GM18499 (cell line): ENCODE measurements around the gene RNF186.
"Not testable (repeated sequence)": the region's sequence is repeated elsewhere in the genome, so short reads cannot be mapped to it uniquely, and the experiment has no call there.

Source experiments
- ATAC-seq: cut with Tn5 transposase; IDR thresholded peaks from one replicate; pipeline ENCODE4 v1.9.1; 2021; ENCODE audit warnings: moderate number of reproducible peaks; ENCODE audit not compliant: insufficient read depth, unreplicated experiment

The RNF186 gene

DNA sequence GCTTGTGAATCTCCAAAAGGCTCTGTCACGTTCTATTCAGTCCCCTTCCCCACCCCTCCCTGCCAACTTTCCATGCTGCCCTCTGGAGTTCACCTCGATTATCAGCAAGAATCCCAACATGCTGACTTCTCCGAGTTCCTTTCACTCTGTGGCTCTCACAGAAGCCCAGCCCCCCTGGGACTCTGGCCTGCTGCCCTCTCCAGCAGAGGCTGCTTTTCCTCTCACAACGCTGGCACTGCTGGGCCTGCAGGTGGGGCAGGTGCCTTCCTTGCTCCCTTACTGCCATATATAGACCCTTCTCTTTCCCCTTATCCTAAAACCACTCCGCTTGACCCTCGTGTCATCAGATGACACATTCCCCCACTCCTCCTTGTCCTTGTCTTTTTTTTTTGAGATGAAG lies 10.2 kb upstream of the RNF186 start:
- no peak for ATAC-seq

DNA sequence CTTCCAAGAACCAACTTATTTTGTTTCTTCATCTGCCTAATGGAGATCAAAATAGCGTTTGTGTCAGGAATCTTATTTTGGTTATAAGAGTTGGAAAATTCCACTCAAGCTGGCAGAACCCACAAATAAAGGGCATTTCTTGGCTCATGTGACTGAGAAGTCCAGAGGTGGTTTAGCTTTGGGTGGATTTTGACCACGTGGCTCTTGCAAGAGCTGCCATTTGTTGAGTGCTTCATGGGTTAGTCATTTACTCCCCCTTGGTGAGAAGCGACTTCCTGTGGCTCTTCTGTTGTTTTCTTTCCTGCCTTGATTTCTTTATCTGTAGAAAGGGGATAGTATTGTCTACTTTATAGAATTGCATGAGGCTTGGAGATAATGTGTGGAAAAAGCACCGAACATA lies 9.5 kb upstream of the RNF186 start:
- no peak for ATAC-seq

DNA sequence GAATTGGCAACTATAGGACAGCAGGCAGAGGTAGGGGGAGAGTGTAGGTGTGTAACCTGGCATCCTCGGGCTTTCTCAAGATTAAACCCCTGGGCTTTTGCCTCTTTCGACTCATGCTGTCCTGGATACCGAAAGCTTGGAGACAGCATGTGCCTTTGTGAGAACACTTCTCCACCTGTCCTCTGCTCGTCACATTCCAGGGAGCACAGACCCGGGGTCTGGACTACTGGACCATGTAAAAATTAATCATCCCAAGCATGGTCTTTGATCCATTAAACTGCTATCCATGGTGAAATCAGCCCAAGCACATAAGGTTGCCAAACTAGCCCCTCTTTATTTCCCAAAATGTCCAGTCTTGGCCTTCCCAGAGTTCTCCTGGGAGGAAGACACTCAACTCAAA lies 9.0 kb upstream of the RNF186 start:
- ATAC-seq = no peak

DNA sequence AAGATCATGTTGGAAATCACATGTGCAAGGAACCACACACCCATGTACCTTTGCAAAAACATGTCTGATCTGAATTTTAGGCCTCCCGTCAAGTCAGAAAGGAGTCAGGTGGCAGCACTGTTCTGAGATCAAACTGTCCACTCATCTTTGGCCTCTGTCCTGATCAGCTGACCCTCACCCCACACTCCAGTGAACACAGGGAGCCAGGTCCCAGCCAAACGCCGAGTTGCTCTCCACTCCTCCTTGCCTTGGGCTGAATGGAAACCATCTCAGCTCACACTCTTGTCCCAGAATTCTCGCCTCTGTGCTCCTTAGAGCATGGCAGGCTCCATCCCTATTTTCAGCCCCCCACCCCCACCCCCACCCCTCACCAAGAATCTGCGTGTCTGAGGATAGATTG lies 4.6 kb upstream of the RNF186 start:
- no peak for ATAC-seq

DNA sequence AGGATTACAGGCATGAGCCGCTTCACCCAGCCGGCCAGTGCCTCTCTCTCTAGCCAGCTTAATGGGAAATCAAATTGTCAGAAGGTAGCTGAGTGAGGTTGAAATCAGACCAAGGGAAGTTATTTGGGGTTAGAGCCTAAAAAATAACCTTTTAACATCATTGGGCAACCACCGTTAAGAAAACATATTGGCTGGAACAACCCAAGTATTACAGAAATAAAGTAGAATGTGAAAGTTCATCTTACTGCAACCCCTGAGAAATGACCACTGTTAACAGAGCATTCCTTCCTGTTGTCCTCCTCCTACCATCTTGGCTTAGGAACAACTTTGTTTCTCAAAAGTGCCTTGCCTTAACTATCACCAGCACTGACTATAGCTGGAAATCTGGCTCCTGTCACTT lies 3.2 kb upstream of the RNF186 start:
- ATAC-seq = no peak

DNA sequence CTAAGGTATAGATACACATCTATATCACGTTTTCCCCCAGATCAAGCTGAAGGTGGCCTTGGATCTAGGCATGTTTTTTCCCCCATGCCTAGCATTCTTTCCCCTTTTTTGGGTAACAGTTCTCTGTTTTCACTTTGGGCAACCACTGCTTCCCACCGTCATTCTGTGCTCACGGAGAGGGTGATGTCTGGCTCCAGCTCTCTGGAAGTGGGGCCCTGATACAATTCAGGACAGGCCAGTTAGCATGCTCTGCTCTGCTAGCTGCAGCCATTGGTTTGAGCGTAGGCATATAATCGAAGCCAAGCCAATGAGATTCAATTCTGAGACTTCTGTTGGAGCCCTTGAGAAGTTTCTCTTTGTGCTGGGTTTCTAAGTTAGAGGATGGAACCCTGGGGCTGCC lies 2.1 kb upstream of the RNF186 start:
- ATAC-seq = no peak

DNA sequence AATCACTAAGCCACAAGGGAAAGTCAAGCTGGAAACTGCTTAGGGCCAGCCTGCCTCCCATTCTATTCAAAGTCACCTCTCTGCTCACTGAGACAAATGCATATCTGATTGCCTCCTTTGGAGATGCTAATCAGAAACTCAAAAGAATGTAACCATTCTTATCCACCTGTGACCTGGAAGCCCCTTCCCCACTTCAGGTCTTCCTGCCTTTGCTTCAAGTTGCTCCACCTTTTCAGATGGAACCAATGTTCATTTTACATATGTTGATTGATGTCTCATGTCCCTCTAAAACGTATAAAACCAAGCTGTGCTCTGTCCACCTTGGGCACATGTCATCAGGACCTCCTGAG lies 1.6 kb upstream of the RNF186 start:
- not testable (repeated sequence) for ATAC-seq

DNA sequence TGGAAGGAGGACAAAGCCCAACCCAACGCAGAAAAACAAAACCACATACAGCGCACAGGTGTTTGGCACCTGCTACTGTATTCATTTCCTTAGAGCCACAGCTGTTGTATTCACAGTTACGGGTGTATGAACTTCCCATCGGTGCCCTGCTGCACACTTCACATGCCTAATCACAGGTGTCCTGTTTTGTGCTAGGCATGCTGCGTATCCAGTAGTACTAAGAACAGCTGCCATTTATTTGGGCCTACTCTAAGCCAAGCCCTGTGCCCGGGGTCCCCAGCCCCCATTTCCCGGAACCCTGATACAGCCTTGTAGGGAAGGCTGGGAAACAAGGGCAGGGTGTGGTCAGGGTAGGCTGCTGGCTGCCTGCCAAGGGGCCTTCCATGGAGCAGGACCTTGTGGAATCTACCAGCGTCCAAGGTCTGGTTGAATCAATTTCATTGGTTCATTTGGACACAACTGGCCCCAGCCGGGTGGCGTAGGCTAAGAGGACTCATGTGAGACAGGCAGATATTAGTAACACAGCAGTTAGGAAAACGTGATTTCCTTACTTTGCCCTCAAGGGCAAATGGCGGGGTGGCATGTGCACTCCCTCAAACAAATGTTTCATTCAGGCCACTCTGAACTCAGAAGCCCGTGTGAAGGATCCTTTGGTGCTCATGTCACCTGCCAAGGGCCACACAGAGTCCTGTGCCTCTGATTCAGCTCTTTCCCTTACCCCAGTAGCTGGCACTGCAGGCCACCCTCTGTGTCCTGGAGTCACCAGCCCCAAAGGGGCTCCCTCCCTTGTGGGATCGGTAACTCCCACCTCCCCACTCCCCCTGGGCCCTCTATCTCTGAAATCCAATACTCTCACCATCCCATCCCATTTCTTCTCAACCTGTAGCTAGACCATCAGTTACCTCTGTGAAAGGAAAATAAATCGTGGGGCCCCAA lies 986 bp upstream of the RNF186 start:
- no peak for ATAC-seq

DNA sequence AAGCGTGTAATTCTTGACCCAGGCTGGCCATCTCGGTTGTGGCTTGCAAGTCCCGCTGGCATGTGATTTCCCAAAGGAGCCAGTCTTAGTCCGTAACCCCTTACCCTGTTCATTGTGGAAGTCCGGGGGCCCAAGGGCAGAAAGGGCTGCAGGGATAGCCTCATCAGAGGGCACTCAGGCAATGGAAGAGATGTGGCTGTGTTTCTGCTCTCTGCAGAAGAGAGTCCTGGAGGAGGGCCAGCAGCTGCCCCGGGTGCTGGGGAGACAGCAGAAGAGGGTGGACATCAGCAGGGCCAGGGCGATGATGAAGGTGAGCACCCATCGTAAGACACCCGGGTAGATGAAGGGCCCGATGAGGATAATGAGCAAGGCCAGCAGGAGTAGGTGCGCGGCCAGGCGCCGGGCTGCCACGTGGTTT lies 830 bp downstream of the RNF186 start:
- ATAC-seq = no peak

DNA sequence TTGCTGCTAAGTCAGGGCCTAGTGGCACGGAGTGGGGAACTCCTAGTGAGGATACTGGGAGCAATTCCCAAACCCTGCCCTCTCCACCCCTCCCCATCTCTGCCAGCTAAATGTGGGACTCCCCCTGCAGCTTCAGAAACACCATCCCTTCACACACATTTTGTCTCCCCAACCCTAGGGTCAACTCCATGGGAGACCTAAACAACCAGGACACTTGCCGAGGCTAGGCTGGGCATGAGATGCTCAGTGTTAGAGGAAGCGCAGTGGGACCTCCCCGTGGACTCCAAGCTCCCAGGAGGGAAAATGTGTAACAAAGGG lies 1.5 kb downstream of the RNF186 start:
- ATAC-seq = no peak

DNA sequence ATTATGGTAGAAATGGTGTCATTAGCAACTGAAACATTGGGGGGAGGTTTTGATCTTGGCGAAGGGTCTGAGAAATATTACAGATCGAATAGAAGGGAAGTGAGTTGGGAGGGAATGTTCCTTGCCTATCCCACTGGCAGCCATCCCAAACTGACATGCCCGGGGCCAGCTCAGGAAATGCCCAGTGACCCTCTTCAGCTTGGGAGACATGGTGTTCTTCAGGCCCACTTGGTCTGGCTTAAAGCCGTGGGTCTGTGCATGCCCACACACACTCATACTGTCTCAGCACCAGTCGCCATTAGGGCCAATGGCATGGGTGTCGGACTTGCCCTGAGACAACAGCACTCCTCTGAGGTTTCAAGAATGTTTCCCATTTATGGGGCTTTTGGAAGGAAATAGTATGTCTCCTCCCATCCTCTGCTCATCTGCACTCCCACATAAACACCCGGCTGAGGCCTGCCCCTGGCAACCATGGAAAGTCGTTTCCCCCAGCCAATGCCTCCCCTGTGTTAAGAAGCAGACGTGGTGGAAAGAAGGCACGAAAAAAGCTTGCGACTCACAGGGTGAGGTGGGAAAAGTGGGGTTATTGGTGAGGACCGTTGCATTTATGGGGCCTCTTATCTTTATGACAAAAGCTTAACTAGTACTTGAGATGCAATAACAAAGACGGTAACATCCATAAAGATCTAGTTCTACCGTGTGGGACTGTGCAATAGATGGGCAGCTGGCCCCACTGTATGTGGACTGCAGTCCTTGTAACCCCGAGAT lies 2.0 kb downstream of the RNF186 start:
- ATAC-seq = no peak

DNA sequence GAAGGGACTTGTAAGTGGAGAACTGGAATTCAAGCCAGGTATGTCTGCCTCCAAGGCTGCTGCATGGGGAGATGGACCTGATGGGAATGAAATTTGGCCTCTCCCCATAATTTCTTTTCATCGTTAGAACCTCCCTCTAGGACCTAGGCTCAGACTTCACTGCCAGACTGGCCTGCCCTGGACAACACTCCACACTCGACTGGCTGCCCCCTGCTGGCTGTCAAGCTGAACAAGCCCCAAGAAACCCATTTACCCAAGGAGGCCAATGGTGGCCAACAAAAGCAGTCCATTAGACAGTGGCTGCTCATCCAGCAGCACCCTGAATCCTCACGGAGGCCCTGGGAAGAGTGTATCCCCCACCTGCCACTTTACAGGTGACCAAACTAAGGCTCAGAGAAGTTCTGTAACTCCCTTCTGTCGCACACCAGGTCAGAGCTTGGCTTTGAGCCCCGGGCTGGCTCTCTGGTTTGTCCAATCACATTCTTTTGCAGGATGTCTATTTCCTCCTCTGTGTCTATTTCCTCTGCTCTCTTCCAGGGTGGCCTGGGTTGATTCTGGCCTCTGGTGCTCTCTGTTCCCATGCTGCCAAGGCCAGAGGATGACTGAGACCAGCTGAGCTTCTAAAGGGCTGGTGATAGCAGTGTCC lies 3.8 kb downstream of the RNF186 start:
- ATAC-seq = no peak

DNA sequence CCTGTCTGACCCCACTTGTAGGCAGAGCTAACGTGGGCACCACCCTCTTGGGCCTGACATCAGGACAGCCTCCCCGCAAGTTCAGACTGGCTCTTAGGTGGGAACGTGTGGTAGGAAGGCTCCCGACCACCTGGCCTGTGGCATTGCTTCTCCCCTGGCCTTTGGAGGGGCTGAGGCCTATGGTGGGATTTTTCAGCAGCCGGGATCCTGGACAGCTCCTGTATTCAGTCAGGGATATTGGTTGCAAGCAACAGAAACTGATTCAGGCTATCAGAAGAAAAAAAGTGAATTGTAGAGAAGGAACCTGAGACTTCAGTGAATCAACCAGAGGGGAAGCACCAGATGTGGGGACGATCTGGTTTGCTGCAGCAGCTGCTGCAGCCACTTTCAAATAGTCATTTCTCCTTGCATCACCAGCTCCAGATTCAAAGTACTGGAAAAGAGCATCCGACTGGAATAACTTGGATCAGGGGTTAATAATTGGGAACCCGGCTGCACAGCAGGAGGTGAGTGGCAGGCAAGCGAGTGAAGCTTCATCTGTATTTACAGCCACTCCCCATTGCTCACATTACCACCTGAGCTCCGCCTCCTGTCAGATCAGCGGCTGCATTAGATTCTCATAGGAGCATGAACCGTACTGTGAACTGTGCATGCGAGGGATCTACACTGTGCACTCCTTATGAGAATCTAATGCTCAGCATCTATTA lies 5.9 kb downstream of the RNF186 start:
- ATAC-seq = no peak

DNA sequence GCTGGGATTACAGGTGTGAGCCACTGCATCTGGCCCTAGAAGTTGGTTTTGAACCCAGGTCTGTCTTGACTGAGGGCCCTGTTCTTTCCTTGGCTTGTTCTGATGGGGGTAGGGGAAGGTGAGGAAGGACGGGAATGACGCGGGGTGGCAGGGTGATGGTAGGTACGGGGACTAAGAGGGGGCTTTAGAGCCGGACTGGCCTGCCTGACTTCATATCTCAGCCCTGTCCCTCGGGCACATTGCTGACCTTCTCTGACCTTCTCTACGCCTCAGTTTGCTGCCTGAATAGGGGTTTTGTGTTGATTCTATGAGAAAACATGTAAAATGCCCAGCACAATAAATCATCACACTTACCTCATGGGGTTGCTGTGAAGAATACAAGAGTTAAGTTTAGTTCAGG lies 6.7 kb downstream of the RNF186 start:
- ATAC-seq = no peak

DNA sequence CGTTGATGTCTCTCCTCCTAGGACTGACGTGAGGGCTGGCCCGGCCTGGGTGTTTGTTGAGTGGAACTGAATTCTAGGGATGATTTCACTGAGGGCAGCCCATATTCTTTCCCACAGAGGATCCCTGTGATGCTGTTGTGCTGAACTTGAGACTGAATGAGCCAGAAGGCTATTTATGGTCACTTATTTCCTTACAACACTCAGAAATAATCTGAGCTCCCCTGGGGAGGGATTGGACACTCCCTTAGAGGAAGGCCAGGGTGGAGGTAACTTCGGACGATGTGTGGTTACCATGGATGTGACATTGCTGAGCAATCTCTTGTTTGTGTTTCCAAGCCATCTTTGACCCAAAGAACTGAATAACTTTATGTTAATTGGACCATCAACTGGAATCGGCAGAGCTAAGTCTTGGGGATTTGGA lies 10.2 kb downstream of the RNF186 start:
- no peak for ATAC-seq

DNA sequence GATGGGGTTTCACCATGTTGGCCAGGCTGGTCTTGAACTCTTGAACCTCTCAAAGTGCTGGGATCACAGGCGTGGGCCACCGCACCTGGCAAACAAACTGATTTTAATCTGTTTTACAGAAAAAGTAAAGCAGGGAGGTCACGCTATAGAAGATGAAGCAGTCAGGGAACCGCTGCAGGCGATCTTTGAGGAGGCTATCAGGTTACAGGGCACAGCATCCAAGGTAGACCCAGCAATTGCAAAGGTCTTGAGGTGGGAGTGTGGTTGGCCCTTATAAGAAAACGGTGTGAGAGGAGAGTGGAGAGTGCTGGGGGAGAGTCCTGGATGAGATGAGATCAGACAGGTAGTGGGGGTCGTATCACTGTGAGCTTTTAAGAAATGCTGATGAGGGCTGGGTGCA lies 12.8 kb downstream of the RNF186 start:
- ATAC-seq = no peak

DNA sequence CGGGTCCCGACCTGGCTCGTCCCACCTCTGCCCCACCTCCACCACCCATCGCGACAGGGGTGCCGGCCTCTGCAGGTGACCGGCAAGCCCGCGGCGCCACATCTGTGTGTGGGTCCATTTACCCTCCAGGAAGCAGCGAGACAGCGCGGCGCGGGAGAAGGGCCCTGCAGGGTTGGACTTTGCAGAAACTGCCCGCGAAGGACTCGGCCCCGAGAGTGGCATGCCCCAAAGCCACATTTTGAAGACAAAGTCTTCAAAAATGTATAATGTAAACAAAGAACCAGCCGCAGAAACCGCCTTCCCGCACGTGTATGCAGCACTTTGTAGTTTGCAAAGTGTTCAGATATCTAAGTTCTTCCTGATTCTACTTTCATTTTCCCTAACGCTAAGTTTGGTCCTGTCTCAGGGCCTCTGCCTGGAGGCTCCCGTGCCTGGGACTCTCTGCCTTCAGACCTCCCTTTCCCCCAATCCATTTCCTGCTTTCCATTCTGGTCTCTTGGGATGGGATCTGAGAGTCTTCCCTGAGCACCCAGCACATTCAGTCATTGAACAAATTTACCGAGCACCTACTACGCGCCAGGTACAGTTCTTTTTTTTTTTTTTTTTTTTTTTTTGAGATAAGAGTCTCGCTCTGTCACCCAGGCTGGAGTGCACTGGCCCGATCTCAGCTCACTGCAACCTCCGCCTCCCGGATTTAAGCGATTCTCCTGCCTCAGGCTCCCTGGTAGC lies 14.8 kb downstream of the RNF186 start:
- ATAC-seq = no peak

DNA sequence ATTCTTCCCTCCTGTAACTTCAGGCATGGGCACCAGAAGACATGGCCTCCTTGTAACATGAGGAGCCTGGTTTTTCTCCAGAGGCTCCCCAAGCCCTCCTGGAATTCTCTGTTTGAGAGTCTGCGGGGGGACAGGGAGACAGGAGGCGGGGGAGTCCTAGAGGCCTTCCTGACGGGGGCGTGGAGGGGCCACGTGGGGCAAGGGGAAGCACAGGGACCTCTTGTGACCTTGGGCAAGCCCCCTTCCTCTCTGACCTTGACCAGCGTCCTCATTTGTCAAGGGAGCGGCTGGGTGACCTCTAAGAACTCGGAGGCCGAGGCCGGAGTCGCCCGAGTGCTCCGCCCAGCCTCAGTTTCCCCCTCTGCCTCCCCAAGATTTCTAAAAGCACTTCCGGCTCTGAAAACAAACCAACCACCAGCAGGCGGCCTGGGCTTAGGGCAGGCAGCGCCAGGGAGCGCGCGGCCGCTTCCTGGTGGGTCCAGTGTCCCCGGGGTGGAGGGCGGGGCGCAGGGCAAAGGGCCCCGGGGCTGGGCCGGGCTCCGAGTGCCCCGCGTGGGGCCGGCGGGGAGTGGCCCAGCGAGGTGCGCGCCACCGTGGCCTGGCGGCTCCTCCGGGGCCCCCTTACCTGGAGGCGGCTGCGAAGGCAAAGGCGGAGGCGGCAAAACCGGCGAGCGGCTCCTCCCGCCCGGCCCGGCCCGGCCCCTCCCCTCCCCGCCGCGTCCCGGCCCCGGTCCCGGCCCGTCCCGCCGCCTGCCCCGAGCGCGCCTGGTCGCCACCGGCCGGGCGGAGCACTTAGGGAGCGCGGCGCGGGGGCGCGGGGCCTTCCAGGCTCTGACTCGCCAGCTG lies 15.6 kb downstream of the RNF186 start, which contains the start of gene TMCO4:
Gene TMCO4 (minus strand): TSS at position 687 of the 846 bp plus-strand sequence. CDS start 19,158 bp downstream, outside the sequence.
- no peak for ATAC-seq
